ENCODE results near the gene TAF15.

- TF ChIP-seq CTCF (IDR thresholded peaks at IDR 0.05; ENCODE audit: low read length) (no peak), EZH2 (optimal IDR thresholded peaks at IDR 0.05; ENCODE audit: low read depth, low read length) (no peak), EZH2phosphoT487 (IDR thresholded peaks at IDR 0.05; ENCODE audit: low read length) (no peak)
These were observed 28.3 kb upstream of the TAF15 start for GRCh38 chr17:35780950-35781349.

All from MM.1S (cell line).